Measurements from ENCODE around the gene TLCD4.

TLCD4 gene

DNA sequence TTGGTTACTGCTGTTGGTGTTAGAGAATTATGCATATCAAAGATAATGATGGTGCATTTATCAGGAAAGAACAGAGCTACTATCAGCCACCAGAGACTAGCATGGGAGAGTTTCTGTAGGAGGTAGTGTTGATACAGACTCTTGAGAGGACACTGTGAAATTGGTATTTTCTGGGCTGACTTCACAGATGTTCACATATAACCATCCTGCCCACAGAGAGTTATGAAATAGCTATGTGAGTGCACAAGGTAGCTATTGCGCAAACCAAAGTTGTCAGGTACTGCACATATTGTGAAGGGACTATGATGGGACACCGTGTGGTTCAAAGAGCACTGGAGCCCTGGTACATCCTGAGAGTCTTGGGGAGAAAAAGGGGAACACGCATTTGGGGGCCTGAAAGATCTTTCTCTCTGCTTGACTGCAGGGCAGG, 1.4 kb upstream of the TLCD4 start:
- no peak overlapping the region for H2BK5ac ChIP-seq (ENCODE audit: low read depth, low read length, poor library complexity, severe bottlenecking)
- no peak overlapping the region for H3K4me2 ChIP-seq (ENCODE audit: low read length, poor library complexity, severe bottlenecking)
- no peak for DNase-seq
- H3K27ac ChIP-seq (ENCODE audit: low read length, poor library complexity, severe bottlenecking) = no peak overlapping the region
- no peak overlapping the region for H2BK15ac ChIP-seq (ENCODE audit: low read depth, poor library complexity, severe bottlenecking)
- H3K4me1 ChIP-seq (ENCODE audit: control insufficient read depth, insufficient read depth, low read depth, low read length) = peaks cover 3% of the 10 kb centered on the region
- H3K4me3 ChIP-seq (ENCODE audit: insufficient read depth in 1 of 2, low read depth in 1 of 2, low read length in 2 of 2) = no peak overlapping the region
- 81% methylated on average over 3 of the region's 3 CpGs for WGBS
- H3K36me3 ChIP-seq (ENCODE audit: control insufficient read depth in 1 of 2, insufficient read depth in 2 of 2, low read depth in 1 of 2, low read length in 2 of 2) = no peaks in the 10 kb centered on the region
- no peak overlapping the region for H2BK120ac ChIP-seq (ENCODE audit: low read depth, low read length)
- no peak overlapping the region for H2AFZ ChIP-seq (ENCODE audit: low read depth, low read length)
- H3K4ac ChIP-seq (ENCODE audit: low read depth in 1 of 2, low read length in 2 of 2) = no peak overlapping the region
- H2BK12ac ChIP-seq (ENCODE audit: low read length in 2 of 2) = no peak overlapping the region
- no peak overlapping the region for H3K14ac ChIP-seq (ENCODE audit: low read length in 2 of 2)
- peaks cover 0 to 43% of the 10 kb centered on the region in 2 experiments for H3K27me3 ChIP-seq (ENCODE audit: control insufficient read depth in 1 of 2, insufficient read depth in 1 of 2, low read length in 2 of 2)
- no peak overlapping the region for H4K91ac ChIP-seq (ENCODE audit: low read length)
- no peak overlapping the region for H4K8ac ChIP-seq (ENCODE audit: low read length)
- no peaks in the 10 kb centered on the region for H3K9me3 ChIP-seq (ENCODE audit: control insufficient read depth, low read length)
- H3K9ac ChIP-seq (ENCODE audit: low read length) = no peak overlapping the region
- no peak overlapping the region for H3K18ac ChIP-seq (ENCODE audit: low read depth in 1 of 2, low read length in 2 of 2)
- H3K23ac ChIP-seq (ENCODE audit: low read length in 2 of 2) = no peak overlapping the region
- H3K79me1 ChIP-seq (replicated peaks; ENCODE audit: low read length, poor library complexity, severe bottlenecking) = peaks cover 8% of the 10 kb centered on the region
- H2AK5ac ChIP-seq (ENCODE audit: low read length, severe bottlenecking) = no peak overlapping the region

DNA sequence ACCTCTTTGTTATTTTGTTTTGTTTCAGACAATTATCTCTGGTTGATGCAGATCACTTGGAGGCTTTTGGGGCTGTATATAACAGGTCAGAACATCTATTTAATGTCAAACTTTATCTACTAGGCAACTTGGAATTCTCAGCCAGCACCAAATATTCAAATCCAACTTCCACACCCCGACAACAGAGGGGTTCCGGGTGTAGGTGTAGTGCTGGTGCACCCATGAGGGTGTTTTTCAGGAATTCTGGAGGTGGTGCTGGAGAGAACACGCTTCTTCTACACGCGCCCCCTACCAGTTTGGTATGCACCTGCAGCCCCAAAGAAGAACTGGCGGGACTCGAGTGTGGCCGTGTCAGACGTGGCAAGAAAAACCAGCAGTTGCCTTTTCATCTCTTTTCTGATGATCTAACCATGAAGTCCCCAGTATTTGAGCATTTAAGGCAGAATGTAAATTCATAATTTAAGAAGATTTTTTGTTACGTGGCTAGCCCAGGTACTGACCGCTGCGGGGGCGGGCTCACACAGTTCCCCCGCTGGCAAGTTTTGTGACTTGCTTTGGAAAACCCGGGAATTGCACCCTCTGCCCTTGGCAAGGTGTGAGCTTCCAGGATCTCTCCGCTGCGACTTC, 462 bp upstream of the TLCD4 start:
- Histone ChIP-seq H3K4me3 (ENCODE audit: insufficient read depth in 1 of 2, low read depth in 1 of 2, low read length in 2 of 2) (peak overlapping the region; percentile 82 to 90), H3K4ac (ENCODE audit: low read depth in 1 of 2, low read length in 2 of 2) (no peak overlapping the region), H2BK15ac (ENCODE audit: low read depth, poor library complexity, severe bottlenecking) (no peak overlapping the region), H3K23ac (ENCODE audit: low read length in 2 of 2) (no peak overlapping the region), H4K8ac (ENCODE audit: low read length) (no peak overlapping the region), H3K4me2 (ENCODE audit: low read length, poor library complexity, severe bottlenecking) (peak overlapping the region; percentile 98), H3K36me3 (ENCODE audit: control insufficient read depth in 1 of 2, insufficient read depth in 2 of 2, low read depth in 1 of 2, low read length in 2 of 2) (no peaks in the 10 kb centered on the region), H3K14ac (ENCODE audit: low read length in 2 of 2) (no peak overlapping the region), H2BK12ac (ENCODE audit: low read length in 2 of 2) (no peak overlapping the region), H3K9ac (ENCODE audit: low read length) (peak overlapping the region; percentile 73), H3K4me1 (ENCODE audit: control insufficient read depth, insufficient read depth, low read depth, low read length) (peaks cover 3% of the 10 kb centered on the region), H2BK120ac (ENCODE audit: low read depth, low read length) (no peak overlapping the region), H3K18ac (ENCODE audit: low read depth in 1 of 2, low read length in 2 of 2) (no peak overlapping the region), H3K27me3 (ENCODE audit: control insufficient read depth in 1 of 2, insufficient read depth in 1 of 2, low read length in 2 of 2) (peaks cover 0 to 40% of the 10 kb centered on the region in 2 experiments), H2BK5ac (ENCODE audit: low read depth, low read length, poor library complexity, severe bottlenecking) (no peak overlapping the region), H3K9me3 (ENCODE audit: control insufficient read depth, low read length) (no peaks in the 10 kb centered on the region), H3K79me1 (replicated peaks; ENCODE audit: low read length, poor library complexity, severe bottlenecking) (peaks cover 14% of the 10 kb centered on the region), H2AFZ (ENCODE audit: low read depth, low read length) (peak overlapping the region; percentile 80), H4K91ac (ENCODE audit: low read length) (no peak overlapping the region), H2AK5ac (ENCODE audit: low read length, severe bottlenecking) (no peak overlapping the region), H3K27ac (ENCODE audit: low read length, poor library complexity, severe bottlenecking) (no peak overlapping the region)
- WGBS = 1% methylated on average over 17 of the region's 17 CpGs
- peak; percentile 57 for DNase-seq

GRCh38 chr1:95118067-95118499, 928 bp downstream of the TLCD4 start:
- H3K27ac ChIP-seq (ENCODE audit: low read length, poor library complexity, severe bottlenecking) = no peak overlapping the region
- H3K14ac ChIP-seq (ENCODE audit: low read length in 2 of 2) = no peak overlapping the region
- no peak overlapping the region for H3K18ac ChIP-seq (ENCODE audit: low read depth in 1 of 2, low read length in 2 of 2)
- H4K8ac ChIP-seq (ENCODE audit: low read length) = peak overlapping the region; percentile 42
- H3K36me3 ChIP-seq (ENCODE audit: control insufficient read depth in 1 of 2, insufficient read depth in 2 of 2, low read depth in 1 of 2, low read length in 2 of 2) = no peaks in the 10 kb centered on the region
- H2AFZ ChIP-seq (ENCODE audit: low read depth, low read length) = peak overlapping the region; percentile 10
- H2BK12ac ChIP-seq (ENCODE audit: low read length in 2 of 2) = no peak overlapping the region
- H3K4ac ChIP-seq (ENCODE audit: low read depth in 1 of 2, low read length in 2 of 2) = no peak overlapping the region
- H2BK15ac ChIP-seq (ENCODE audit: low read depth, poor library complexity, severe bottlenecking) = no peak overlapping the region
- H3K27me3 ChIP-seq (ENCODE audit: control insufficient read depth in 1 of 2, insufficient read depth in 1 of 2, low read length in 2 of 2) = peaks cover 0 to 36% of the 10 kb centered on the region in 2 experiments
- H3K79me1 ChIP-seq (replicated peaks; ENCODE audit: low read length, poor library complexity, severe bottlenecking) = peaks cover 18% of the 10 kb centered on the region
- peaks cover 3% of the 10 kb centered on the region for H3K4me1 ChIP-seq (ENCODE audit: control insufficient read depth, insufficient read depth, low read depth, low read length)
- no peak overlapping the region for H3K23ac ChIP-seq (ENCODE audit: low read length in 2 of 2)
- no peak overlapping the region for H4K91ac ChIP-seq (ENCODE audit: low read length)
- 38% methylated on average over 7 of the region's 10 CpGs for WGBS
- no peak for DNase-seq
- H3K9me3 ChIP-seq (ENCODE audit: control insufficient read depth, low read length) = no peaks in the 10 kb centered on the region
- no peak overlapping the region for H2AK5ac ChIP-seq (ENCODE audit: low read length, severe bottlenecking)
- H2BK5ac ChIP-seq (ENCODE audit: low read depth, low read length, poor library complexity, severe bottlenecking) = no peak overlapping the region
- peak overlapping the region; percentile 73 for H3K9ac ChIP-seq (ENCODE audit: low read length)
- peak overlapping the region; percentile 82 to 90 for H3K4me3 ChIP-seq (ENCODE audit: insufficient read depth in 1 of 2, low read depth in 1 of 2, low read length in 2 of 2)
- no peak overlapping the region for H2BK120ac ChIP-seq (ENCODE audit: low read depth, low read length)
- H3K4me2 ChIP-seq (ENCODE audit: low read length, poor library complexity, severe bottlenecking) = peak overlapping the region; percentile 98

DNA sequence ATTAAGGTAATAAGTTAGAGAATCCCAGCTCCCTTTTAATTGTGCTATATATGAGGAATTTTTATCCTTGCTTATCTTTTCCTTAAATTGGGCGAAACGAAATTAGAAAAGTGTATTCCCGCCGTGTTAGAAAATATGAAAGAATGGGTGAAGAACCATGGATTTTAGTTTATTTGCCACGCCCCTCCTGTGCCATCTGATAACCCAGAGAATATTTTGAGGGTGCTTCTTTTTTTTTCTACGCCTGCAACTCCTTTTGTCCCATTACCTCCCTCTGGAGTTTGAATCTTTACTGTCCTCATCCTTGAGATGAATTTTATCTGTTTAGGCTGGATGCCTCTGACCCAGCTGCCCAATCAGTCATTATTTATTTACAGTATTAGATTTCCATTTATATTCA, 1.6 kb downstream of the TLCD4 start:
- 92% methylated on average over 6 of the region's 6 CpGs for WGBS
- Histone ChIP-seq H2AFZ (ENCODE audit: low read depth, low read length) (no peak overlapping the region), H2BK5ac (ENCODE audit: low read depth, low read length, poor library complexity, severe bottlenecking) (no peak overlapping the region), H2BK12ac (ENCODE audit: low read length in 2 of 2) (no peak overlapping the region), H3K4me3 (ENCODE audit: insufficient read depth in 1 of 2, low read depth in 1 of 2, low read length in 2 of 2) (no peak overlapping the region), H3K4me2 (ENCODE audit: low read length, poor library complexity, severe bottlenecking) (no peak overlapping the region), H3K23ac (ENCODE audit: low read length in 2 of 2) (no peak overlapping the region), H3K27ac (ENCODE audit: low read length, poor library complexity, severe bottlenecking) (no peak overlapping the region), H3K4ac (ENCODE audit: low read depth in 1 of 2, low read length in 2 of 2) (no peak overlapping the region), H4K91ac (ENCODE audit: low read length) (no peak overlapping the region), H3K18ac (ENCODE audit: low read depth in 1 of 2, low read length in 2 of 2) (no peak overlapping the region), H4K8ac (ENCODE audit: low read length) (no peak overlapping the region), H3K36me3 (ENCODE audit: control insufficient read depth in 1 of 2, insufficient read depth in 2 of 2, low read depth in 1 of 2, low read length in 2 of 2) (no peaks in the 10 kb centered on the region), H3K9ac (ENCODE audit: low read length) (no peak overlapping the region), H2BK15ac (ENCODE audit: low read depth, poor library complexity, severe bottlenecking) (no peak overlapping the region), H2BK120ac (ENCODE audit: low read depth, low read length) (no peak overlapping the region), H3K27me3 (ENCODE audit: control insufficient read depth in 1 of 2, insufficient read depth in 1 of 2, low read length in 2 of 2) (peaks cover 0 to 36% of the 10 kb centered on the region in 2 experiments), H2AK5ac (ENCODE audit: low read length, severe bottlenecking) (no peak overlapping the region), H3K79me1 (replicated peaks; ENCODE audit: low read length, poor library complexity, severe bottlenecking) (peaks cover 18% of the 10 kb centered on the region), H3K4me1 (ENCODE audit: control insufficient read depth, insufficient read depth, low read depth, low read length) (peaks cover 3% of the 10 kb centered on the region), H3K14ac (ENCODE audit: low read length in 2 of 2) (no peak overlapping the region), H3K9me3 (ENCODE audit: control insufficient read depth, low read length) (no peaks in the 10 kb centered on the region)
- DNase-seq = no peak
